ENCODE data around the gene NLGN4X. TPM values are rescaled to one million over a fixed set of nuclear protein-coding genes. Genes with fewer than 3 reads are reported as not detected.

NLGN4X gene
- polyA plus RNA-seq, 1 donor from 2014 or later = 18.0 TPM

DNA sequence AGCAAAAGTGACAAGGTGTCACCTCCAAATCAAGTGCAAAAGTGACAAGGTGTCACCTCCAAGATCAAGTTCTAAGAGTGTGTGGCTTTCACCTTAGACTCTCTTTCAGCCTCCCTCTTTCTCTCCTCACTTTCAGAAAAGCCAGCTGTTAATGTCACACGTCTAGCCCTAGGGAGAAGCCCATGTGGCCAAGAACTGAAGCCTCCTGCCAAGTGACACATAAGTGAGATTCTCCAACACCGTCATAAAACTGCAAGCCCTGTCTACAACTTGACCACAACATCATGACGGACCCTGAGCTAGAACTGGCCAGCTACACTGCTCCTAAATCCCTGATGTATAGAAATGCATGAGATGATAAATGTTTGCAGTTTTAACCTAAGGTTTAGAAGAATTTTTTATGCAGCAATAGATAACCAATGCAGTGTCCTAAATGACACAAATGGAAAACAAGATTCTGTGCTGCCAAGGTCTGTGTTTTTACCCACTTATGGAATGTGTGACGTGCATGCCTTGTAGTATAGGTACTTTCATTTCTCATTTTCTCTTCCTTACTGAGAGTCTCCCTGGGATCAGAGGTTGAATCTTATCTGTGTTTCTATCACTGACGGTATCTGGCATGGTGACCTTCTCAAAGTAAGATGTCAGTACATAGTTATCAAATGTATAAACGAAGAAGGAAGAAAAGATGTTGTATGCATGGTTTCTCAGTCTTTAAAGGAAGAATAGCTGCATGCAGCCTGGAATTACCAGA, 25.0 kb downstream of the NLGN4X start:
- H3K27ac ChIP-seq (ENCODE audit: low read length) = no peak overlapping the region
- no peak overlapping the region for H3K4me3 ChIP-seq (ENCODE audit: low read length)
- no peaks in the 10 kb centered on the region for H3K79me2 ChIP-seq (replicated peaks; ENCODE audit: insufficient read depth, low read length)
- H3K27me3 ChIP-seq (ENCODE audit: insufficient read depth, low read depth, low read length) = no peaks in the 10 kb centered on the region
- TF ChIP-seq MXI1 (conservative IDR thresholded peaks at IDR 0.05; ENCODE audit: poor library complexity, severe bottlenecking) = no peak
- TF ChIP-seq, protein P1, sequence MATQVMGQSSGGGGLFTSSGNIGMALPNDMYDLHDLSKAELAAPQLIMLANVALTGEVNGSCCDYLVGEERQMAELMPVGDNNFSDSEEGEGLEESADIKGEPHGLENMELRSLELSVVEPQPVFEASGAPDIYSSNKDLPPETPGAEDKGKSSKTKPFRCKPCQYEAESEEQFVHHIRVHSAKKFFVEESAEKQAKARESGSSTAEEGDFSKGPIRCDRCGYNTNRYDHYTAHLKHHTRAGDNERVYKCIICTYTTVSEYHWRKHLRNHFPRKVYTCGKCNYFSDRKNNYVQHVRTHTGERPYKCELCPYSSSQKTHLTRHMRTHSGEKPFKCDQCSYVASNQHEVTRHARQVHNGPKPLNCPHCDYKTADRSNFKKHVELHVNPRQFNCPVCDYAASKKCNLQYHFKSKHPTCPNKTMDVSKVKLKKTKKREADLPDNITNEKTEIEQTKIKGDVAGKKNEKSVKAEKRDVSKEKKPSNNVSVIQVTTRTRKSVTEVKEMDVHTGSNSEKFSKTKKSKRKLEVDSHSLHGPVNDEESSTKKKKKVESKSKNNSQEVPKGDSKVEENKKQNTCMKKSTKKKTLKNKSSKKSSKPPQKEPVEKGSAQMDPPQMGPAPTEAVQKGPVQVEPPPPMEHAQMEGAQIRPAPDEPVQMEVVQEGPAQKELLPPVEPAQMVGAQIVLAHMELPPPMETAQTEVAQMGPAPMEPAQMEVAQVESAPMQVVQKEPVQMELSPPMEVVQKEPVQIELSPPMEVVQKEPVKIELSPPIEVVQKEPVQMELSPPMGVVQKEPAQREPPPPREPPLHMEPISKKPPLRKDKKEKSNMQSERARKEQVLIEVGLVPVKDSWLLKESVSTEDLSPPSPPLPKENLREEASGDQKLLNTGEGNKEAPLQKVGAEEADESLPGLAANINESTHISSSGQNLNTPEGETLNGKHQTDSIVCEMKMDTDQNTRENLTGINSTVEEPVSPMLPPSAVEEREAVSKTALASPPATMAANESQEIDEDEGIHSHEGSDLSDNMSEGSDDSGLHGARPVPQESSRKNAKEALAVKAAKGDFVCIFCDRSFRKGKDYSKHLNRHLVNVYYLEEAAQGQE (IDR thresholded peaks at IDR 0.05; ENCODE audit: borderline replicate concordance) = no peak
- TF ChIP-seq SMC3 (conservative IDR thresholded peaks at IDR 0.05; ENCODE audit: poor library complexity) = no peak
- TF ChIP-seq POLR2AphosphoS5 (IDR thresholded peaks at IDR 0.05) = no peak
- no peaks in the 10 kb centered on the region for H4K20me1 ChIP-seq (ENCODE audit: insufficient read depth)
- H3F3A ChIP-seq (ENCODE audit: insufficient read depth, low read length, poor library complexity, severe bottlenecking) = no peaks in the 10 kb centered on the region
- H3K9me2 ChIP-seq (ENCODE audit: insufficient read depth, low read length) = no peaks in the 10 kb centered on the region
- no peak overlapping the region for H3K4me2 ChIP-seq (ENCODE audit: low read length)
- no peak overlapping the region for H2AFZ ChIP-seq (ENCODE audit: low read depth, low read length)
- H3K9me3 ChIP-seq (ENCODE audit: low read length) = no peaks in the 10 kb centered on the region
- H3K36me3 ChIP-seq (ENCODE audit: insufficient read depth, low read length) = no peaks in the 10 kb centered on the region
- H3K9ac ChIP-seq (ENCODE audit: low read length) = no peak overlapping the region

DNA sequence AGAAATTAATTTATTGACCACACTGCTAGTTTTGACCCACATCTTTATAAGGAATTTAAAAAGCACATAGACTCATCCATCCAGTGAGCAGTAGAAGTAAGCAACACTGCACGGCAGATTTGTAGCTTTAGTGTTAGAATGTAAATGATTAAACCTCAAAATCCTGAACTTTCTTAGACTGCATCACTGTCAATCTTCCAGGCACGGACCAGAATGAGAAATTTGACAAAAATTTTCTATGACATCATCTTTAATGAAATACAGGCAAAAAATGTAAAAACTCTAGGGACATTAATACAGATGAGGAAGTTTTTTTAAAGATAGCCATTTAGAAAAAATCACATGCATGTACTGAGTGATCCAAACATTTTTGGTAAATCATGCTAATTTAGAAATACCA, 29.2 kb downstream of the NLGN4X start:
- no peak overlapping the region for H3K4me2 ChIP-seq (ENCODE audit: low read length)
- H3K4me3 ChIP-seq (ENCODE audit: low read length) = no peak overlapping the region
- no peaks in the 10 kb centered on the region for H3F3A ChIP-seq (ENCODE audit: insufficient read depth, low read length, poor library complexity, severe bottlenecking)
- no peaks in the 10 kb centered on the region for H3K79me2 ChIP-seq (replicated peaks; ENCODE audit: insufficient read depth, low read length)
- TF ChIP-seq EP300 (conservative IDR thresholded peaks at IDR 0.05; ENCODE audit: poor library complexity, severe bottlenecking) (no peak), TAF1 (IDR thresholded peaks at IDR 0.05; ENCODE audit: low read depth) (no peak), MXI1 (conservative IDR thresholded peaks at IDR 0.05; ENCODE audit: poor library complexity, severe bottlenecking) (no peak), EZH2 (IDR thresholded peaks at IDR 0.05; ENCODE audit: borderline replicate concordance, insufficient read depth, low read length, poor library complexity, severe bottlenecking) (no peak), RAD21 (conservative IDR thresholded peaks at IDR 0.05) (no peak), SMC3 (conservative IDR thresholded peaks at IDR 0.05; ENCODE audit: poor library complexity) (no peak), POLR2AphosphoS5 (IDR thresholded peaks at IDR 0.05) (no peak)
- TF ChIP-seq, protein P2, sequence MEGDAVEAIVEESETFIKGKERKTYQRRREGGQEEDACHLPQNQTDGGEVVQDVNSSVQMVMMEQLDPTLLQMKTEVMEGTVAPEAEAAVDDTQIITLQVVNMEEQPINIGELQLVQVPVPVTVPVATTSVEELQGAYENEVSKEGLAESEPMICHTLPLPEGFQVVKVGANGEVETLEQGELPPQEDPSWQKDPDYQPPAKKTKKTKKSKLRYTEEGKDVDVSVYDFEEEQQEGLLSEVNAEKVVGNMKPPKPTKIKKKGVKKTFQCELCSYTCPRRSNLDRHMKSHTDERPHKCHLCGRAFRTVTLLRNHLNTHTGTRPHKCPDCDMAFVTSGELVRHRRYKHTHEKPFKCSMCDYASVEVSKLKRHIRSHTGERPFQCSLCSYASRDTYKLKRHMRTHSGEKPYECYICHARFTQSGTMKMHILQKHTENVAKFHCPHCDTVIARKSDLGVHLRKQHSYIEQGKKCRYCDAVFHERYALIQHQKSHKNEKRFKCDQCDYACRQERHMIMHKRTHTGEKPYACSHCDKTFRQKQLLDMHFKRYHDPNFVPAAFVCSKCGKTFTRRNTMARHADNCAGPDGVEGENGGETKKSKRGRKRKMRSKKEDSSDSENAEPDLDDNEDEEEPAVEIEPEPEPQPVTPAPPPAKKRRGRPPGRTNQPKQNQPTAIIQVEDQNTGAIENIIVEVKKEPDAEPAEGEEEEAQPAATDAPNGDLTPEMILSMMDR (IDR thresholded peaks at IDR 0.05; ENCODE audit: poor library complexity, severe bottlenecking) = no peak
- TF ChIP-seq, protein P1 (IDR thresholded peaks at IDR 0.05; ENCODE audit: borderline replicate concordance) = no peak
- H3K27me3 ChIP-seq (ENCODE audit: insufficient read depth, low read depth, low read length) = no peaks in the 10 kb centered on the region
- H3K27ac ChIP-seq (ENCODE audit: low read length) = no peak overlapping the region
- no peaks in the 10 kb centered on the region for H4K20me1 ChIP-seq (ENCODE audit: insufficient read depth)
- no peaks in the 10 kb centered on the region for H3K36me3 ChIP-seq (ENCODE audit: insufficient read depth, low read length)
- no peaks in the 10 kb centered on the region for H3K9me3 ChIP-seq (ENCODE audit: low read length)
- no peak overlapping the region for H2AFZ ChIP-seq (ENCODE audit: low read depth, low read length)
- H3K9ac ChIP-seq (ENCODE audit: low read length) = no peak overlapping the region
- H3K9me2 ChIP-seq (ENCODE audit: insufficient read depth, low read length) = no peaks in the 10 kb centered on the region
